HG03432 (cell line): Measurements from ENCODE around the gene STX4.

ENCODE experiments used
- ATAC-seq: cut with Tn5 transposase; IDR thresholded peaks from one replicate; pipeline ENCODE4 v1.9.1; 2021; ENCODE audit warnings: mild to moderate bottlenecking, moderate library complexity; ENCODE audit not compliant: unreplicated experiment

The STX4 gene

DNA sequence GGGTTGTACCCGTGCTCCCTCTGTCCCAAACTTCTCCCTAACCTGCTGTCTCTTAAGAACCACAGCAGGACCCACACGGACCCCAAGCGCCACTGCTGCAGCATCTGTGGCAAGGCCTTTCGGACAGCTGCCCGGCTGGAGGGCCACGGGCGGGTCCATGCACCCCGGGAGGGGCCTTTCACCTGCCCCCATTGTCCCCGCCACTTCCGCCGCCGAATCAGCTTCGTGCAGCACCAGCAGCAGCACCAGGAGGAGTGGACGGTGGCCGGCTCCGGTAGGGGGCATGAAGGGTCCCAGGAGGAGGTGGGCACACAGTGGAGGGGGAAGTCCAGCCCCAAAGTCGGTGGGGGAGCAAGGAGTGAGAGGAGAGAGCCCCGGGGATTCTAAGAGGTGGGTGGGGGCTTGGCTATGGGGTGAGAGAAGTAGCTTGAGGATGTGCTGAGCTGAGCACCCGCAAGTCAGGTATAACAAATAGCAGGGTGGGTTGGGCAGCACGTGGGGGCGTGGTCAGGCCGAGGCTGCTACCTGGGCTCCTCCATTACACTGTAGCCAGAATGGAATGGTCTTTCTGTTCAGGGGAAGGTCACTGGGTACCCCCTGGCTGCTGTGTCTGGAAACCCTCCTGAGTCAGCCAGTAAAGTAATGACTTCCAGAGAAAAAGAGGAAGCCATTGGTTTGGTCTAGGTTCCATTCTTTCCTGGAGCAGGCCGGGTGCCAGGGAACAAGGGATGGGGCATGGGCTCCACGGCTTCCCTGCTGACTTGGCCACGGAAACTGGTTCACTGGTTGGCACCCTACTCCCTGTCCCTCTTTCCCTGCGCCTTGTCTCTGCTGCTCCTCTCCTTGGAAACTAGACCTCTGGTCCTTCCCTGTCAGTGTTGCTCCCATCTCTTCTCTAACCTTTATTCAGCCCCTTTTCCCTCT lies 48.3 kb downstream of the STX4 start:
- ATAC-seq, result no peak

DNA sequence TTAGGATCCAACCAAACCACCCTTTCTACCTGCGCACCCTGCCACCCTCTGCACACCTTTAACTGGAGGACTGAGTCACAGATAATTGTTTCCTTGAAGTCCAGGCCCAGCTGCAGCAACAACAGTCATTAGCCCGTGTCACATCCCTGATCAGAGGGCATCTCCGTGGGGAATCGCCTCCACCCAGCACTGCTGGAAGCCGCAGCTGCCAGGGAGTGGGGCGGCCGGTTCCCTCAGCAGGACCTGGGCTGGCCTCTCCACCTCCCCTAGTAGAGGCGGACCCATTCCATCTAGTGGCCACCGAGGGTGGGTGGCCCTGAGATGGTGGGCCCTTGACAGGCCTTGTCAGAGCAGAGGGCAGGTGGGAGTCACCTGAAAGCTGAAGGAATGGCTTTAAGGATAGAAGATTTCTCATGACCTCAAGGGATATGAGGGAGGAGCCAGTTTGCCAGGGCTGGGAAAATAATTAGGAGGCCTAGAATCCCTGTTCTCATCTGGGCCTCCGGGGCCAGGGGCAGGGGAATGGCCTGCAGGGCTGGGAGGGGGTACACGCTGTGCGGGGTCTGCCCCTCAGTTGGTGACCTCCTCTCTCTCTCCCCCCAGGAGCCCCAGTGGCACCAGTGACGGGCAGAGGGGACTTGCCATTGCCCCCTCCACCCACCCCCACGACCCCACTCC lies 49.1 kb downstream of the STX4 start:
- no peak for ATAC-seq

DNA sequence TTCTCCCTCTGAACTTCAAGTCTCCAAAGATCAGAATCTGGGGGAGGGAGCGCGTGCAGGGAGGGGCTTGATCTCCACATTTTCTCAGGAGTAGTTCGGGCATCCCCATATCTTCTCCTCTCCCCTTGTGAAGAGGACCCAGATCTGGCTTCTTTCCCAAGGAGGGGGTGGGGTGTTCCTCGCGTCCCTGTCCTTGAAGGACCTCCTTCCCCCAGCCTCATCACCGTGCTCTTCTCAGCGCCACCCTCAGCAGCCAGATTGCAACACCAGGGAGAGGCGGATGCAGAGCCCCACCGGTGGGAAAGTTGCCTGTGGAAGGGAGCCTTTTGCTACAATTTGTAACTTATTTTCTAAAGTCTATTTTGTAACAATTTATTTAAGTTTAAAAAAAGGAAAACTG lies 49.7 kb downstream of the STX4 start:
- no peak for ATAC-seq

DNA sequence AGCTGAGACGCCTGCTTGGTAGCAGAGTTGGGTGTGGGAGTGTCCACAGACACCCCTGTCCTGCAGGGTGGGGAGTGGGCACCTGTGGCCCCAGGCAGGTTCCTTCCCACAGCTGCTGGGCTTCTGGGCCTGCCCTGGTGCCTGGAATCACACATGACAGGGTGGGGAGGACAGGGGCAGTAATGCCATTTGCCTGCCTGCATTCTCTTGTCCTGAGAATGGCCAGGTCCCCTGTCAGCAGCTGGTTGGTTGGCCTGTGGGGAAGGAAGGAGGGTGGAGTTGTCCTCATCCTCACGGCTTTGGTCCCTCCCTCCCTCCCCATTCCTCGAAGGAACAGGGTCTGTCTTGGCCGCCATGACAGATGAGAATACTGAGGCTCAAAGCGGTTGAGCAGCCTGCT lies 50.2 kb downstream of the STX4 start:
- no peak for ATAC-seq

DNA sequence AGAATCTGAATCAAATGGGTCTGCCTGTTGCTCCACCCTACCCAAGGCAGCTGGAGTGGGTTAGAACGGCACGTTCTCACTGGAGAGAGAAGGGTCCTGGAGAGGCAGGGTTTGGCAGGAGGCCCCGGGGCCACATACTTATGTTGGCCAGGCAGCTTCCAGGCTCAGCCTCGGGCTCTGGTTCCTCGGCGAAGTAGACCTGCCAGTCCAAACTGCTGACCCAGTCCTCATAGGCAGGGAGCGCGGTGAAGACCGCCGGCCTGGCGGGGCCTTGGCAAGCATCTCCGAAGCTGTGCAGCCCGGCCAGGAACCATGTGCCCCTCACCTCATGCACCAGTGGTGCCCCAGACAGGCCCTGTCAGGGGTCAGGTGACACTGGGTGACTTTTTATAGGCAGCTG lies 50.6 kb downstream of the STX4 start:
- no peak for ATAC-seq

DNA sequence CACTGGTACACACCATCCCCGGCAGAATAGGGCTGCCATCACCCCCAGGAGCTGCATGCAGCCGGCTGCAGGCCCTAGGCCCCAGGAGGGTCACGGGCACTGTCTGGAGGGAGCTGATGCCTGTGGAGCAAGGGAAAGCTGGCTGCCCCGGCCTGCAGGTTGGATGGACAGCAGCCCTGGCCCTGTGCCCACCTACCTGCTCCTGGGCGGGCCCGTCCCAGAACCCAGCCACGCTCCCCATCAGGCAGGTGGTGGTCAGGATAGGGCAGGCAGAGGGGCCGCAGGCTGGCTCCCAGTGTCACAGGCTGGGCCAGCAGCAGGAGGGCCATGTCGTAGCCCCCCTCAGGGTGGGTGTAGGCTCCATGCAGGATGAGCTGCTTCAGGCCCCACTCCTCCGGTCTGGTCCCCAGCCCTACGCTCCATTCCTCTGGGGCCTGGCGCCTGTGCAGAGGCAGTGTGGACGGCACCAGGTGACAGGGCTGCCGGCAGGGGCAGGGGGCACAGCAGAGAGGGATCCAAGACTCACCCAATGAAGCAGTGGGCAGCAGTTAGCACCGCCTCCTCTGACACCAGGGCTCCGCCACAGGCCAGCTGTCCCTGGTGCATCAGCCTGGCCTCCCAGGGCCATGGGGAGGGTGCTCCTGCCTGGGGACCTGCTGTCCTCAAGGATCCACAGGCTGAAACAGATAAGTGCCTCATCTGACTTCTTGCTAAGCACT lies 51.4 kb downstream of the STX4 start:
- ATAC-seq, result no peak

DNA sequence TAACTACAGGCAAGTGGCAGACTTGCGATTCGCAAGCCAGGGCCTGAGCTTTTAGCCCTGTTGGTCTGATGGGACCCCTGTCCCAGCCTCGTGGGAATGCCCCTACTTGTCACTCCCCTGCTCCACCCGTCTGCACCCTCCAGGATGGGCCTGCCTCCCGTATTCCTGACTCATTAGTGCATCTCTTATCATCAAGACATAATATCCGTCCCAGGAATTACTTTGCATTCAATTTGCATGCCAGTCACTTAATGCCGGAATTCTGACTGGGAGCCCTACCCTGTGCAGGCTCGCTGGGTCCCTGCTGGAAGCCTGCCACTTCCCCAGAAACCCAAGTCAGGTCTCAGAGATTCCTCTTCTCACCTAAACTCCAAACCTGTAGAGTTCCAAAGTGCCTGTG lies 52.1 kb downstream of the STX4 start:
- ATAC-seq, result no peak

DNA sequence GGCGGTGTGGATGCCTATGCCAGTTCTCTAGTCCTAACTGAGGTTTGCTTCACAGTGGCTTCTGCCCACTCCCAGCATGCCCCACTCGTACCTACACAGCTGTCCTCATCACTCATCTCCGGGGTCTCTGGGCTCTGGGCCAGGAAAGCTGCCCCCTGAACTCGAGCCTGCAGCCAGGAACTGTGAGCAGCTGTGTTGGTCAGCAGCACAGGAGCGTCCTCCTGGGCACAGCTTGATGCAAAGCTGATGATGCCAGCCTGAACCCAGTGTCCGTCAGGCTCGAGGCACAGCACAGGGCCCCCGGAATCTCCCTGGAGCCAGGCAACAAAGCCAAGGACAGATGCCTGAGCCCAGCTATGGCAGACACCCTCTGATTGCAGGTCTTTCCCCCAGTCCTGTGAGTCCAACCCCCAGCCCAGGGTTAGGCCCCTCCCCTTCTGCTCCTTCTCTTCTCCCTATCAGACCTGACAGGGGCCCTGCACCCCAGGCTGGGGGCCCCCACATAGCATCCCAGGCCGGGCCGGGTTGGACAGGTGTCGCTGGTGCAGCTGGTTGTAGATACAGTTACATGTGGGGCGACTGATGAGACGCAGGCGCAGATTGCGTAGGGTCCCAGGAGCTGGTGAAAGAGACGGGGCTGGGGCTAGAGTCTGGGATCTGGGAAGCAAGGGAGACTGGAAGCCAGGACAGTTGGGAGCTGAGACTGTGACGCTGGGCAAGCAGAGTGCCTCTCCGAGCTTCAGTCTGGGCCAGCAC lies 52.7 kb downstream of the STX4 start:
- ATAC-seq, result no peak

DNA sequence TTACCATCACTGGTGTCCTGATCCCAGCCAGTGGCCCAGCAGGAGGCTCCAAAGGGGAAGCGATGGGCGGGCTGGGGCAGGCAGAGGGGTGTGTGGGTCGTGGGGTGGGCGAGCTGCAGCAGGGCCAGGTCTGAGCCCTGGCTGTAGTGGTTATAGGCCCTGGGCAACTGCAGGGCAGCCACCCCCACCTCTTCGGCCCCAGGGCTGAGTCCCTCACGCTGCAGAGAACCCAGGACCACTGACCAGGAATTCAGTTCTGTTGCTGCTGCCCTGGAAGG lies 53.2 kb downstream of the STX4 start:
- no peak for ATAC-seq

DNA sequence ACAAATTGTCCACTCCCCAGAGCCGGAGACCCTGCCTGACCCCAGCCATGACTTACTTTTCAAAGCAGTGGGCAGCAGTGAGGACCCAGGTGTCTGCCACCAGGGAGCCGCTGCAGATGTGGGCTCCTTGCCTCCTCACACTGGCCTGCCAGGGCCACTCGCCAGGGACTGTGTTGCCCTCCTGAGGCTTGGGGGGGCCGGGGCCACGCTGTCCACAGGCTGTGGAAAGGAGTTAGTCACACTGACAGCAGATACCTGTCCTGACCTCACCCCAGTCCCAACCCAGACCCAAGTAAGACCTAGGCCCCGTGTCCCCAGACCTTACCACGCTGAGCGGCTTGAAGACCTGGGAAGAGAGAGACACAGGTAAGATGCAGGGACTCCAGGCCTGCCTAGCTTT lies 54.1 kb downstream of the STX4 start:
- ATAC-seq, result no peak

DNA sequence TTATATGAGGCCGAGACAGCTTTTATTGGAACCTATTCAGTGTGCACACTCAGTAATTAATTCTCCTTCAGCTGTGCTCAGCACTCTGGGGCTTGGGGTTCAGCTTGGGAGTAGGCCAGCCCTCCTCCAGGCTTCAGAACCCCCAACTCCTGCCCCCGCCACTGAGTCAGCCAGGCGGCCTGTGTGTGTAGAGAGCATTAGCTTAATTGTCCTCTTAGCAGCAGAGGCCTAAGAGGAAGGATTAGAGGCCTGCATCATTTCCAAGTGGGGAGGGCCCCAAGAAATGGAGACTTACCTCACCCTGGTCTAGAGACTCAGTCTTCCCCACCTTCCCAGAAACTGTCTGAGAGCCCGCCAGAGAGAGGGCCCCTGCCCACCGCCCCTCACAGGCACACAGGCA lies 54.6 kb downstream of the STX4 start:
- no peak for ATAC-seq

DNA sequence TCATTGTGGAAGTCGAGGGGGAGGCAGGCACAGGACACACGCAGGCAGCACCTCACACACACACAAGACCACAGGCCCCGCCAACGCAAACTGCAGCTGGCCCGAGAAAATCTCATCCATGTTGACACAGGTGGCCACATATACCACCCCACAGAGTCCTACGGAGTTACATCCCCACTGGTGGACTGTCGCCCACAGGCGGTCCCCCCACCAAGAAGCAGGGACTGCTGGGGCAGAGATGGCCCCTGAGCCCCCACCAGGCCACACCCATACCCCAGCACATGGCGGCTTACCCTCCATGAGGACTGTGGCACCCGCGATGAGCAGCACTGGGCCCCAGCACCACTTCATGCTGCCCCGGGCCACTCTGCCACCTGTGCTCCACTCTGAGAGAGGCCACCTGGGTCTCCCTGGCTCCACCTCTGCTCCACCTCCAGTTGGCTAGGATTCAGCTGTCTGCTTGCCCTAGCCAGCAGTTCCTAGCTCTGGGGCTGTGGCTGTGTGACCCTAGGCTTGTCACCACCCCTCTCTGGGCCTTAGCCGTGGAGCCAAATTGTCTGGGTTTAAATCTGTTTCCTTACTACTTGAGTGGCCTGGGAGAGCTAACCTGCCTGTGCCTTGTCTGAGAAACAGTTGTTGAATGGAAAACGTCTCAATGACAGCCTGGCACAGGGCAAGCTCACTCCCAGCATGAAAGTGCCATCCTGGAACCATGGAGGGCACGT lies 55.3 kb downstream of the STX4 start, which contains the start of gene PRSS53:
Gene PRSS53, minus strand, starts transcription at position 485 of the 725 bp plus-strand sequence. Its CDS starts 134 bp downstream, at position 351.
- ATAC-seq, result no peak

DNA sequence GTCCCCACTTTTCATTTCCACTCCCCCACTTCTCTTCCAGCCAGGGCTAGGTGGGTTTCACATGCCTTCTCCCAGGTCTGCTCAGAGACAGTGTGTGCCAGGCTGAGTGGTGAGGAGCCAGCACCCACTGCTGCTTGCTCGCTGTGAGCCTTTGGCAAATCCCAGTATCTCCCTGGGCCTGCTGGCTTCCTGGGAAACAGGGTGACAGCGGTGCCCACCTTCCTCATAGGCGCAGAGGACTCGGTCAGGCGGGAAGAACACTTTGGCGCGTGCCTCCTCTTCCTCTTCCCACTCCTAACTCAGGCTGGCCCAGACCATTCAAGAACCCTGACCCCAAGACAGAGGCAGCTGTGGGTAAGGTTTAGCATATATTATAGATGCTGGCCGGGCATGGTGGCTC lies 55.8 kb downstream of the STX4 start:
- no peak for ATAC-seq
